Epithelial cell of proximal tubule (primary cell): ENCODE measurements around the gene DCP1A. TPM values are rescaled to one million over a fixed set of nuclear protein-coding genes. Genes with fewer than 3 reads are reported as not detected.

ENCODE experiments used
- DNase-seq: peaks from one replicate; pipeline ENCODE4 v3.0.0-alpha.2; 2011; ENCODE audit warnings: low read depth
- H3K4me3 ChIP-seq: 2 replicates; pipeline ENCODE4 v1.5.1; 2011; ENCODE audit warnings: low read depth, mild to moderate bottlenecking, low read length
- total RNA-seq: library from RNA; depleted of rRNA; stranded (reverse); fragments of >200 nt; gene quantifications from 2 replicates; pipeline ENCODE4 v1.2.3, GENCODE V29; 2015
- TF ChIP-seq, protein P1 (sequence below): conservative IDR thresholded peaks from 2 replicates; pipeline ENCODE4 v1.5.1; 2012; ENCODE audit warnings: low read depth, mild to moderate bottlenecking, low read length

DCP1A gene
- total RNA-seq, 1 donor from 2014 or later, result 8.8 TPM

DNA sequence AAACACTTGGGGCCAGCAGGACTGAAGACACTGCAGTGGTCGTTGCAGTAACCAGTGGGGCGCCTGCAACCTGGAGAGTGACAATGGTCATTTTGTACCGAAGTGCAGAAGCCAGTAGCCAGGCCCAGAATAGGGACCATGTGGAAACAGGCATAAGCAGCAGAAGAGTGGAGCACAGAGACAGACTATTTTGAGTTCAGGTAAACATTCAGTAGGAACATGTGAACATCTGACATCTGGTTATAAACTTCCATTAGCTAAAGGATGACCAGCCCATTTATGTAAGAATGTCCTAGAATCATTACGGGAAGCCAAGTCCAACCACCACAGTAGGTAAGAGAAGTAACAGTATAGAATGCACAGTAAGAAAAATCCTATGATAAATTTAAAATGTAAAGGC is 59.1 kb downstream of the DCP1A start:
- TF ChIP-seq, protein P1, sequence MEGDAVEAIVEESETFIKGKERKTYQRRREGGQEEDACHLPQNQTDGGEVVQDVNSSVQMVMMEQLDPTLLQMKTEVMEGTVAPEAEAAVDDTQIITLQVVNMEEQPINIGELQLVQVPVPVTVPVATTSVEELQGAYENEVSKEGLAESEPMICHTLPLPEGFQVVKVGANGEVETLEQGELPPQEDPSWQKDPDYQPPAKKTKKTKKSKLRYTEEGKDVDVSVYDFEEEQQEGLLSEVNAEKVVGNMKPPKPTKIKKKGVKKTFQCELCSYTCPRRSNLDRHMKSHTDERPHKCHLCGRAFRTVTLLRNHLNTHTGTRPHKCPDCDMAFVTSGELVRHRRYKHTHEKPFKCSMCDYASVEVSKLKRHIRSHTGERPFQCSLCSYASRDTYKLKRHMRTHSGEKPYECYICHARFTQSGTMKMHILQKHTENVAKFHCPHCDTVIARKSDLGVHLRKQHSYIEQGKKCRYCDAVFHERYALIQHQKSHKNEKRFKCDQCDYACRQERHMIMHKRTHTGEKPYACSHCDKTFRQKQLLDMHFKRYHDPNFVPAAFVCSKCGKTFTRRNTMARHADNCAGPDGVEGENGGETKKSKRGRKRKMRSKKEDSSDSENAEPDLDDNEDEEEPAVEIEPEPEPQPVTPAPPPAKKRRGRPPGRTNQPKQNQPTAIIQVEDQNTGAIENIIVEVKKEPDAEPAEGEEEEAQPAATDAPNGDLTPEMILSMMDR, result no peak
- DNase-seq, result no peak
- no peak overlapping the region for H3K4me3 ChIP-seq

DNA sequence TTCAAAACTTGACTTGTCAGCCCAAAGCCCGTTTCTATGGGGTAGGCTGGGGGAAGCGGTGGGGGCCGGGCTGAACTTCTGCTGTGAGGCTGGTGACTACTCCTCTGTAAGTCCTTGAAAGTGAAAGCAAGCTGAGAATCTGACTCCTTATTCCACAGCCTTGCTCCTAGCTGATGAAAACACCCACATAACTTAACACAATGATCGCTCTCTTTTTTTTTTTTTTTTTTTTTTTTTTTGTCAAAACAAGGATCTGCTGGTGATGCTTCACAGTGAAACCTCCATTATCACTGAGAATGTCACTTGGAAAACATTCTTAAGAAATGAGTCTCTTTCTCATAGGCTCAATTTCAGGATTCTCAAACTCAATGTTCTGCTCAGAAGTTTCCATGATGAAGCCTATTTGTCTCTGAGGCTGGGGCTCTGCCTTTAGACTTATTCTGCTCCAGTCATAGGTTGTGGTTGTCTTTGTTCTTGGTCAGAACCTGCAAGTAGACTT is 60.2 kb downstream of the DCP1A start:
- no peak for DNase-seq
- H3K4me3 ChIP-seq, result no peak overlapping the region
- TF ChIP-seq, protein P1, result no peak

DNA sequence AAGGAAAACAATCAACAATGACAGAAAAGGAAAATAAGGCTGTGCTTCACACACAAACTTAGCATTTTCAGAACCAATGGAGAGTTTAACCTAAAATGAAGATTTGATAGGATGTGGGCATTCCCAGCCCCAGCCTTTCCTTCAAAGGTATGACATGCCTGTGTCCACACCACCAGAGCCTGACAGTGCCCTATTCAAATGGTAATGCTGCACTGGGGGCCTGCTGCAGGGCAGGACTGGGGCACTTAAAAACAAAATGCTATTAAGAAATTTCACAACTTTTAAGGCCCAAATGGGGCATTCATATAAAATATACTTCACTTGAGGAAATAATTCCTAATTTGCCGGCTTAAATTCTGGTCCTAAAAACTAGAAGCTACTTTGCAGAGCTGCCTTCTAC is 60.6 kb downstream of the DCP1A start:
- no peak for DNase-seq
- no peak overlapping the region for H3K4me3 ChIP-seq
- TF ChIP-seq, protein P1, result no peak

DNA sequence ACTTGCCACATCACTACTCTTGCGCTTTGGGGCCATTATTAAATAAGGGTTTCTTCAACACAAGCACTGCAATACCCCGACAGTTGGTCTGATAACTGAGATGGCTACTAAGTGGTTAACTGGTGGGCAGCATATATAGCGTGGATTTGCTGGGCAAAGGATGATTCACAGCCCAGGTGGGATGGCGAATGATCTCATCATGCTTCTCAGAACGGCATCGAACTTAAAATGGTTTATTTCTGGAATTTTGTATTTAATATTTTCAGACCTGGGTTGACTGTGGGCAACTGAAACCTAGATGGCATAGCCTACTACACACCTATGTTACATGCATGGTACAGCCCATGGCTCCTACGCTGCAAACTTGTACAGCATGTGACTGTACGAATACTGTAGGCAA is 64.8 kb downstream of the DCP1A start:
- no peak overlapping the region for H3K4me3 ChIP-seq
- DNase-seq, result no peak
- TF ChIP-seq, protein P1, result no peak

DNA sequence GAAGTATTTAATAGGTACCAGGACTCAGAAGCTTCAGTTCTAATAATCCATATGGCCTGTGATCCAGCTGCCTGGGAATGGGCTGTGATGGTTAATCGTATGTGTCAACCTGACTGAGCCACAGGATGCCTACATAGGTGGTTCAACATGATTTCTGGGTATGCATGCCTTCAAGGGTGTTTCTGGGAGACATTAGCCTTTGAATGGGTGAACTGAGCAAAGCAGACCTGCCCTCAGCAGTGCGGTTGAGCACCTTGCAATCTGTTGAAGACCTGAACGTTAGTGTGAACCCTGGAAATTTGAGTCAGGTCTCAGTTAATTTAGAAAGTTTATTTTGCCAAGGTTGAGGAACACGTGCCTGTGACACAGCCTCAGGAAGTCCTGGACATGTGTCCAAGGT is 68.7 kb downstream of the DCP1A start:
- no peak for DNase-seq
- TF ChIP-seq, protein P1, result no peak
- no peak overlapping the region for H3K4me3 ChIP-seq

DNA sequence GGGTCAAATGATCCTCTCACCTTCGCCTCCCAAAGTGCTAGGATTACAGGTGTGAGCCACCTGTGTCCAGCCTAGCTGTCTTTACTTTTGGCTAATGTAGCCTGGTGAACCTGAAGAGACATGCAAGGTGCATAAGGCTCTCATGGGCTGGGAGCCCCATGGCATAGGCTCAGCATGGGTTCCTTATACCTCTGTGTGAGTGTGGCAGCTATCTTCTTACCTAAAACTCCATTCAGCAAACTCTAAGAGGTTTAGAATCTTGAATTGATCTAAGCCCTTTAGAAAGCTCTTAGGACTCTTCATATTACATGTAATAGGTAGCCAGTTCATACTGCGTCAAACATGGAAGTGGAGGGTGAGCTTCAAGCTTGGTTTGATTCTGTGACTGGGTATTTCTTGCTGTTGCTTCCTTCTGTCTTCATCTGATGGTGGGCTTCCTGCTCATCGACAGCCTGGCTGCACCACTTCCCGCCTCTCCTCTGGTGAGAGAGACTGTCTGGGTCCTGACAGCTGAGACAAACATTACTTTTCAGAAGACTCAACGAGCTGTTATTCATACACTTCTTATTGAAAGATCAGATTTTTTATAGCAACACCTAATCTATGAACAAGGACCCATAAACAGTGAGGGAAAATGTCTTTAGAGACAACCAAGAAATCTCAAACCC is 72.3 kb downstream of the DCP1A start:
- no peak for DNase-seq
- TF ChIP-seq, protein P1, result no peak
- no peak overlapping the region for H3K4me3 ChIP-seq

DNA sequence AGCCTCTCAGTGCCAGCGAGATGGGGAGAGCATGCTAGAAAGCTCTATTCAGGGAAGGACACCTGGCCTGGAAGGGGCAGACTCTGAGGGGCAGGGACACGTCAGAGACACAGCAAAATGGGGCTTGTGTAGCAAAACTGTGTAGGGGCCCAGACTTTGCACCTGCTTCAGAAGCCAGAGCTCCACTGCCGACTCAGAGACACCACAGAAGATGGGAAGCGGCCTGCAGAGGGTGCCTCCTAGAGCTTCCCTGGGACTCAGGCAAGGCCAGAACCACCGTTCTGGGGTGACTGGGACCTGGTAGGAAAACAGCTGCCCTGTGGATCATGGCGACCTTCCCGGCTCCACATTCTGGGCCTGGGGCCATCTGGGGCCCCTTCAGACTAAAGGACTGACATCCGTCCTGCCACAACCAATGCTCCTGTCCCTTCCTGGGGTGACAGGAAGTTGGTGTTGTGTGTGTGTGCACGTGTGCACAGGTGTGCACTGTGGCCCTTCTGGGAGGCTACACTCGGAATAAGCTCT is 74.1 kb downstream of the DCP1A start:
- no peak overlapping the region for H3K4me3 ChIP-seq
- TF ChIP-seq, protein P1, result no peak
- DNase-seq, result no peak
